ENCODE results near the gene TENM4. TPM values are rescaled to one million over a fixed set of nuclear protein-coding genes. Genes with fewer than 3 reads are reported as not detected.
"Not testable (repeated sequence)": the region's sequence is repeated elsewhere in the genome, so short reads cannot be mapped to it uniquely, and the experiment has no call there.

The TENM4 gene
- total RNA-seq, 2 donors from 2014 or later, result 2.6 to 6.8 TPM

GRCh38 chr11:78831571-78831970 lies 609.3 kb downstream of the TENM4 start:
- Histone ChIP-seq H3K36me3 (no peaks in the 10 kb centered on the region), H3K4me3 (no peak overlapping the region), H3K27ac (no peak overlapping the region), H3K4me1 (replicated peaks) (no peaks in the 10 kb centered on the region), H3K27me3 (replicated peaks; ENCODE audit: insufficient read depth) (no peaks in the 10 kb centered on the region), H3K9me3 (no peaks in the 10 kb centered on the region)
- DNase-seq (ENCODE audit: low spot score), result no peak
- TF ChIP-seq POLR2A (IDR thresholded peaks at IDR 0.05) (no peak), POLR2AphosphoS5 (IDR thresholded peaks at IDR 0.05) (no peak), CTCF (IDR thresholded peaks at IDR 0.05) (no peak)
- intact Hi-C loops (cut with DNase I), result no loop called here
- WGBS, result 92% methylated on average over 4 of the region's 4 CpGs

DNA sequence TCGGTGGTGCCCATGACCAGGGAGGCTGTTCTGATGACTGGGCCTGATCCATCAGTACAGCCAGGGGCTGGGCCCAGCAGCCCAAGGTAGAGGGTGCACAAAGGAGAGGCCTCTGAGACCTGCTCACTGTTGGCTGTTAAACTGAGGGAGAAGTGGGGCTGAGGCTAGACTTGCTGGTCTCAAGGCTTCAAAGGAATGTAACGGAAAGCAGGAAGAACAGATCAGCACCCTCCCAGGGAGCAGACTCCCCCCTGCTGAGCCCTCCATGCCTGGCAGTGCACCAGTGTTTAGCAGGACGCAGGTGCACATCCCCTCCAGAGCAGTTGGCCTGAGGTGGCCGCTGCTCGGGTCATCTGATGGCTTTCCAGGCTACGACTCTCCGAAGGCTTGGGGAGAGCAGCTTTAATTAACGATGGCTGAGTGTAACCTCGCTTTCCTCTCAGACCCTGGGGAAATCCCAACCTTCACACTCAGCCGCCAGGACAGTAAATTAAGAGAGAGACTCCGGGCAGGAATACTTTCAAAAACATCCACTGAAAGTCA lies 610.5 kb downstream of the TENM4 start:
- no peak for DNase-seq (ENCODE audit: low spot score)
- TF ChIP-seq POLR2A (IDR thresholded peaks at IDR 0.05), result no peak
- no peak for TF ChIP-seq CTCF (IDR thresholded peaks at IDR 0.05)
- no peak for TF ChIP-seq POLR2AphosphoS5 (IDR thresholded peaks at IDR 0.05)
- H3K4me1 ChIP-seq (replicated peaks), result no peaks in the 10 kb centered on the region
- H3K27ac ChIP-seq, result no peak overlapping the region
- H3K27me3 ChIP-seq (replicated peaks; ENCODE audit: insufficient read depth), result no peaks in the 10 kb centered on the region
- intact Hi-C loops (cut with DNase I), result no loop called here
- H3K9me3 ChIP-seq, result no peaks in the 10 kb centered on the region
- no peaks in the 10 kb centered on the region for H3K36me3 ChIP-seq
- H3K4me3 ChIP-seq, result no peak overlapping the region
- WGBS, result 84% methylated on average over 11 of the region's 11 CpGs

DNA sequence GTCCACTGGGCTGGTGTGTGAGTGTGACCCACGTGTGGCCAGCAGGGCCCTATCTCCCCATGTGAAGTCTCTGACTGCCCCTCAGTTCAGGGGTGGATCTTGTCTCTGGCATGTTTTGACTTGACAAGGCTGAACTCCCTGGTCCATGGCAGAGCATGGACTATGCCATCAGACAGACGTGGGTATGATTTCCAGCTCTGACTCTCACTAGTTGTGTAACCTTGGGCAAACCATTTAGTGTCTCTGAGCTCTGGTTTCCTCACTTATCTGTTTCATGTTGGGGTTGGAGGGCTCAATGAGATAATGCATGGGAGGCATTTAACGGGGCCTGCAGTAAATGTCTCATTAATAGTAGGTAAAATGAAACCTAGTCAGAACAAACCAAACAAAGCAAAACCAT lies 611.7 kb downstream of the TENM4 start:
- WGBS, result 65% methylated on average over 3 of the region's 3 CpGs
- intact Hi-C loops (cut with DNase I), result no loop called here

DNA sequence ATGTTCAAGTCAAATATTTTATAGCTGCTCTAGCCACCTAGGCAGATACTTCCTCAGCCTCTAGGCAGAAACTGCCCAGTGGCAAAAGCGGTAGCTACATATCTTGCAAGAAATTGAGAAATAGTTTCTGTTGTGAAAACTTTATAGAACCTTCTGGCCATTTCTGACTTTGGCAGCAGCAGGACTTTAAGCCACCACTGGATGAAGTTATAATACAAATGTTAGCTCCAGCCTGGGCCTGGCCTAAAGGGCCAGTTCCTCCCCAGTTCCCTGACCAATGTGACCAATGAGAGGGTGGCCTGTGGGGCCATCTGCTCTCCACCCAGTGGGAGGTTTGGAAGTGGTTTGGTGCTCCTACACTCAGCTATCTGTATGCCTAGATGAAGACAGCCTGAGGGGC lies 612.2 kb downstream of the TENM4 start:
- no peak overlapping the region for H3K4me3 ChIP-seq
- intact Hi-C loops (cut with DNase I), result no loop called here
- no peaks in the 10 kb centered on the region for H3K4me1 ChIP-seq (replicated peaks)
- H3K36me3 ChIP-seq, result no peaks in the 10 kb centered on the region
- no peak for DNase-seq (ENCODE audit: low spot score)
- TF ChIP-seq CTCF (IDR thresholded peaks at IDR 0.05), result no peak
- 90% methylated on average over 1 of the region's 1 CpG for WGBS
- no peak overlapping the region for H3K27ac ChIP-seq
- no peaks in the 10 kb centered on the region for H3K27me3 ChIP-seq (replicated peaks; ENCODE audit: insufficient read depth)
- no peaks in the 10 kb centered on the region for H3K9me3 ChIP-seq

More for the DNA sequence above, 611.7 kb downstream of the TENM4 start:
- Histone ChIP-seq H3K36me3 (no peaks in the 10 kb centered on the region), H3K27ac (no peak overlapping the region), H3K4me3 (no peak overlapping the region), H3K4me1 (replicated peaks) (no peaks in the 10 kb centered on the region), H3K27me3 (replicated peaks; ENCODE audit: insufficient read depth) (no peaks in the 10 kb centered on the region), H3K9me3 (no peaks in the 10 kb centered on the region)
- TF ChIP-seq POLR2A (IDR thresholded peaks at IDR 0.05) (no peak), CTCF (IDR thresholded peaks at IDR 0.05) (no peak), POLR2AphosphoS5 (IDR thresholded peaks at IDR 0.05) (no peak)
- no peak for DNase-seq (ENCODE audit: low spot score)

DNA sequence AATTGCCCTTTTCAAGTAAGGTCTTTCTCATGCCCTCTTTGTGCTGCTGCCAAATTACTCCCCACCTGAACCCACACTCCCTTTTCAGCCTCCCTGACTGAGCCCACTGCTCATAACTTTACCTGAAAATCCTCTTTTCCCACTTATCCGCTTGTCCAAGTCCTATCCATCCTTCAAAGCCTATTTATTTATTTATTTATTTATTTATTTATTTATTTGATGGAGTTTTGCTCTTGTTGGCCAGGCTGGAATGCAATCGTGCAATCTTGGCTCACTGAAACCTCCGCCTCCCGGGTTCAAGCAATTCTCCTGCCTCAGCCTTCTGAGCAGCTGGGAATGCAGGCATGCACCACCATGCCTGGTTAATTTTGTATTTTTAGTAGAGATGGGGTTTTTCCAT lies 613.5 kb downstream of the TENM4 start:
- H3K27ac ChIP-seq; H3K9me3 ChIP-seq; H3K27me3 ChIP-seq (replicated peaks; ENCODE audit: insufficient read depth); intact Hi-C loops (cut with DNase I); H3K36me3 ChIP-seq; H3K4me3 ChIP-seq; H3K4me1 ChIP-seq (replicated peaks); DNase-seq (ENCODE audit: low spot score): not testable (repeated sequence)
- 93% methylated on average over 4 of the region's 4 CpGs for WGBS
